GM21723 (cell line): ENCODE results near the gene PANK4.

ENCODE experiments used
- ATAC-seq: cut with Tn5 transposase; IDR thresholded peaks from one replicate; pipeline ENCODE4 v1.9.1; 2021; ENCODE audit warnings: mild to moderate bottlenecking, moderate library complexity; ENCODE audit not compliant: unreplicated experiment

PANK4 gene

GRCh38 chr1:2546515-2547209 is 20.3 kb upstream of the PANK4 start:
- ATAC-seq = peak; percentile 42

DNA sequence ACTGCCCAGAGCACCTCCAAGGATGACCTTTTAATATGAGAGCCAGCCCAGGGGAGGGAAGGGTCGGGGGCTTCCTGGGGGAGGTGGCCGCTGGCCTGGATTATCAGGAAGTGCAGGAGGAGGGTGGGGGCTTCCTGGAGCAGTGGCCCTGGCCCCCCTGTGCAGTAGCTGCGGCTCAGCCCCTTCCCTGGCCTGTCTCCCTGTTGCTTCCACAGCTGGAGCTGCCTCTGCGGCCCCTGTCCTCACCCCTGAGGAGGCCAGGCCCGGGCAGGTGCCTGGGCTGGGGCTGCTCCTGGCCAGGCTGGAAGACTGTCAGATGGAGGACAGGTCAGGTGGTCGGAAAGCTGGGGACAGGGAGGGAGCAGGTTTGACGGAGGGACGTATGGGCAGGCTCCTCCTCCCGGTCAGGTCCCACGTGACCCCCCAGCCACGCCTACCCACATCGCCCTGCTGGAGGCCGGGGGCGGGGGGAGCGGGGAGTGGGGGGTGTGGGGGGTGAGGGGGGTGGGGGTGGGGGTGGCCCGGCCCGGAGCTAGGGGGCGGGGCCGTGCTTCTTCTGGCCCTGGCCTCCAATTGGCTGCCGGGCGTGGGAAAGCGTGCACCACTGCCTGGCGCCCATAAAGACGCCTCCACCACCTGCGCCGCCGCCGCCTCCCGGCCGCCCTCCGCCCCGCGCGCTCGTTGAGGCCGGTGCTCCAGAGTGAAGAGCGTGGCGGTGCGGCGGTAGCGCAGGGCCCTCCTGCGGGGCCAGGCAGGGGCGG is 19.5 kb upstream of the PANK4 start:
- peak; percentile 32 for ATAC-seq

DNA sequence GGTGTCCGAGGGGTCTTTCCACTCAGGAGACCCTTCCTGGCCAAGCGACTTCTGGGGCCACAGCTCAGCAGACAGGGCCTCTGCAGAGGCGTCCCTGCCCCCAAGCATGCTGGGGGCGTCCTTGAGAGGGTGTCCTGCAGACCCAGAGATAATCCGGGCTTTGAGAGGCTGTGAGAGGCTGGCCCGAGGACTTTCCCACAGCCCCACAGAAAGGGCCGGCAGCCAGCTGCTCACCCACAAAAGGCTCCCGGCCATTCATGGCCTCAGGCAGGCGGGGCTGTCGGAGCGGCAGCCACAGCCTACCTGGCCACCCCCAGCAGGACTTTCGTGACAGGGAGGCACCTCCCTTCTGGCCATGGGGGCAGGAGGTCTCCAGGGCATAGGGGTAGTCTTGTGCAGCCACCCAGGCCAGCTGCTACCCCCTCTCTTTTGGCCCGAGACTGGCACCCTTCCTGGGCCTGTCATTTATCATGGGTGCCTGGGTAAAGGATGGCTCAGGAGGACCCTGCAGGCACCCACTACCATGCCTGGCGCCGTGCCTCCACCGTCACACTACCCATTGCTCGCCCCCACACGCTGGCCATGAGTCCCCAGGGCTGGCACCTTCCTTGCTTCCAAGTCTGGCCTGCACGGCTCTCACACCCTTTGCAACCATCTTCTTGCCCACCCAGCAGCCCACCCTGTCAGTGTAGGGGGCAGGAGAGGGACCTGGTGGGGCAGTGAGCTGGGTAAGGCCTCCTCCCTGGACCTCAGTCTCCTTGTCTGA is 18.7 kb upstream of the PANK4 start:
- no peak for ATAC-seq

GRCh38 chr1:2544093-2544874 is 17.9 kb upstream of the PANK4 start:
- no peak for ATAC-seq

DNA sequence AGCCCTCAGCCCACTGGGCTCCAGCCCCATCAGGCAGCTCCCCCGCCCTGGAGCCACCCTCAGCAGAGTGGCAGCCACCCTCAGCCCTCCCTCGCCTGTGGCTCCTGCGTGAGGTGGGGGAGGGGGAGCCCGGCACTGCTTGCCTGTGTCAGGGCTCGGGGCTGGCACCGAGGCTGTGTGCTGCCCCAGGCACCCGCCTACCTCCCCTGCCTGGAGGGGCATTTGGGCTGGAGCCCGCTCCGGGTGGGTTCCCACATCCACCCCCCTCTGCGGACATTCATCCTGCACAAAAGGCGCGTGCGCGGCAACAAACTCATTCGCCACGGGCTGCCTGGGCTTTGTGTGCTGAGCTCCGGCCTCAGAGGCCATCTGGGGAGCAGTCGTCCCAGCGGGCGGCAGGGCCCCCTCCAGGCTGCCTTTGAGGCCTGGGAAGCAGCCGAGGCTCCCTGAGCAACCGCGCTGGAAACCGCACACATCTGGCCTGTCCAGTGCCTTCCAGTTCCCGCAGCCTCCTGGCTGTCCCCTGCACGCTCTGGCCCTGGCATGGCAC is 17.2 kb upstream of the PANK4 start:
- ATAC-seq = no peak

DNA sequence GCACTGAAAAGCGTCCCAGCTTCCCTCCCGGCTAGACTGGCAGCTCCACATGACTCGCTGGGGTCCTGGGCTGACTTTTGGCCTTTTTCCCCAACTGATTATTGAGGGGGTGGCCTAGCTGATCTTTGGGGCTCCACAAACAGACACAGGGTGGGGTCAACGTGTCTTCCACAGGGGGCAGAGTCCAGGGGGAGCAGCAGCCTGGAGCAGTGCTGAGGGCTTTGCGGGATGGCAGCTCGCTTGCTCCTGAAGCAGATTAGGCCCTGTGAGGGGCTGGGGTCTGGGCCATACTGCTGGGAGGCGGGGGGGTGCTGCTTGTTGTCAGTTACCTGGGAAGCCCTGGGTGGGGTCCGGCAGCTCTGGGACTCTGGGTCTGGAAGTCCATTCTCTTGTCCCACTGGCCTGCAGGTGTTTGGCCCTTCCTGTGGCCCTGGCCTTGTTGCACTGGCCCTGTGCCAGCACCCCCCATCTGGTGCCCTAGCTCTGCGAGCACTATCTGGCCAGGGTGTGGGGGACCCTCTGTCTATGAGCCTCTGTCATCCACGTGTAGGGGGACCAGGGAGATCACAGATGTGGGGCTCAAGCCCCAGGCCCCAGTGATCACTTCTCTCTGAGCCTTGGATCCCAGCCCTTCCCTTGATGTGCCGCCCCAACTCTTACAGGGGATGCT is 16.0 kb upstream of the PANK4 start:
- no peak for ATAC-seq

DNA sequence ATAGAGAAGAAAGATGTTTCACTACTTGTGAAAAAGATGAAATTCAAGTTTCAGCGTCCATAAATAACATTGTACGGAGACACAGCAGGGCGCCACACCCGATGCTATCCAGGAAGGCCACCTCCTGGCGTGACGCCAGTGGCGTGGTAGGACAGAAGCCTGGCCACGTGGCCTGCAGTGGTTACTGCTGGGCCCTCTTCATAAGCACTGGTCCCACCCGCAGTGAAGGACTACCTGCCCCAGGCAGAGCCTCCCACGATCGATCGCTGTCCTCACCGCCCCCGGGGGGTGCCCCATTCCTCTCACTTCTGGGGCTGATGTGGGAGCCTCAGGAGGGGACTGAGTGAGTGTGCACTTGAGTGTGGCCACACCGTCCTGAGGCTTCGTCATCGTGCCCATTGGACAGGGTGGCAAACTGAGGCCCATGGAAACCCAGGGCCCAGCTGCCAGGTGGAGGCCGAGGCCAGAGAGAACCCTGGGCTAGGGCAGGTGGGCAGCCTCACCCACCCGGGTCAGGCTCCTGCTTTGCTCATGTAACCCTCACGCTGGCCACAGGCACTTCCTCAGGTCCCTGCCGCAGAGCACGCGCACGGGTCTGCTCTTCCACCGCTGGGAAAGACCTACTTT is 15.3 kb upstream of the PANK4 start:
- no peak for ATAC-seq

DNA sequence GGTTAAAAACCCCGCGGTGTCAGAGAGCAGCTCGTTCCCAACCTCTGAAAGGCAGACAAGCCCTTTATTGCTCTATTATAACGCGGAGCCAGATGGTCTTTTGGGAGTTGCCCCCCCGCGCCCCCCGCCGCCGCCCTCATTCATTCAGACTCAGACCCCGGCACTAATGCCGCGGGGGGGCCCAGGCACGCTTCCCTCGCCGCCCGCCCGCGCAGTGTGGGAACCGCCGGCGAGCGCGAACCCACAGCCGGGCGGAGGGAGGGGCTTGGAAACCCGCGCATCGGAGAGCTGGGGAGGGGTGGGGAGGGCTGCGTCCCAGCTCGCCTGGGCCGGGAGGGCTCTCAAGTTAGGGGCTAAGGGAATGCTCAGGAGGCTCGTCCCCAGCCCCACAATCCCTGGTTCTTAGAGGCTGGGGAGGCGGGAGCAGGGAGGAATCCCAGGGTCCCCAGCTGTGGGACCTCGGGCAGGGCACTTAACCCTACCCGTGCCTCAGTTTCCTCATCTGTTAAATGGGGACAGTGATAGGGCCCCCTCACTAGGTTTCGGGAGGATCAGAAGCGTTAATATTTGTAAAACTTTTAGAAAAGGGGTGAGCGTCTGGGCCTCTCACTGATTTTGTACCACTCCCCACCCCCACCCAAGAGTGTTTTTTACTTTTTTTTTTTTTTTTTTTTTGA is 14.6 kb upstream of the PANK4 start:
- ATAC-seq = no peak

DNA sequence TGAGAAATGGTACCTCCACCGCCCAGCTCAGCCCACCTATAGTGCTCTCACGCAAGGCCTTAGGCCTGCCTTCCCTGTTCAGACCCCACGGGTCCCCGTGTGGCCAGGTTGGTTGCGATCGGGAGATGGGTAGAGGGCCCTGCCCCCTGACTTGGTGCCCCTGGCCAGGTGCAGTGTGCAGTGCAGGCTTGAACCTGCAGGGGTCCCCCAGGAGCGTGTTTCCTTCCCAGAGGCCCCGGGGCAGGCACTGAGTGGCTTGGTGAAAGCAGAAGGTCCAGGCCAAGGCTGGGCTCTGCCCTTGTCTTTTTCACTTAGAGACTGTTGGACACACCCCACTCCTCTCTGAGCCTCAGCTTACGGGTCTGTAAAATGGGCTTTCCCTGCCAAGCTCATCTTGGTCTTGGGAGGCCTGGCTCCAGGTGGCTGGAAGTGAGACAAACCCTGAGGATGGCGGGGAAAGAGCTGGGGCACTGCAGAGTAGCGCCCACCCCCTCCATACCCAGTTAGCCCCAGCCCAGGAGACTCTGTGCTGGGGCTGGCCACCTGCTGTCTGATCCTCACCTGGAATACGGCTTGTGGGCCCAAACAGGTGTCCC is 13.0 kb upstream of the PANK4 start:
- ATAC-seq = no peak

GRCh38 chr1:2538872-2539271 is 12.5 kb upstream of the PANK4 start:
- no peak for ATAC-seq

- no peak for ATAC-seq
These were observed 12.0 kb upstream of the PANK4 start for GRCh38 chr1:2538376-2538775.

DNA sequence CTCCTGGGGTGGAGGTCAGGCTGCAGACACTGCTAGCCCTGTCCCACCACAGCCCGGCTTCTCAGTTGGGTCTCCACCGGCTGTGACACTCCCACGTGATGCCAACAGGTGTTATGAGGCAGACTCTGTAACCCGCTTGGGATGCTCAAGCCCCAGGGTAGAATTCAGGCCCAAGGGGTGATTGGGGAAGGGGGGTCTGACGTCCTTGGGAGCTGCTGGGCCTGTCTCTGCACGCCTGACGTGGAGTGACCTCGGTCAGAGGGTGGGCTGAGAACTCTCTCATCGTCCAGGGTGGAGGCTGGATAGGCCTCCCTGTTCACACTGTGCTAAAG is 11.4 kb upstream of the PANK4 start:
- no peak for ATAC-seq

DNA sequence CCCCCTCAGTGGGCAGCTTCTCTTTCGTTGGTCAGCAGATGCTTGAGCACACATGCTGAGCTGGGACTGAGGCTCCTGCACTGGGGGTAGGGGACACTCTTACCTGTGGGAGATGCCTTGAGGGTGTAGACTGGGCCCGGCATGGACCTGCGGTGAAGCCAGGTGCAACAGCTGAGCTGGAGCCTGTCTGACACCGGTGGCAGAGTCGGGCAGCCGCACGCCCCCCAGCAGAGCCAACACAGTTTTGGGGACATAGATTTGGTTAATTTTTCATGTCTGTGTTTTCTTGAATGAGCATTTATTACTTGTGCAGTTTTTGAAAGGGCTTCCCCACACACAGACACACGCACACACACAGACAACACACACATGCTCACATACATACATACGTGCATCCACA is 9.6 kb upstream of the PANK4 start:
- ATAC-seq = no peak

DNA sequence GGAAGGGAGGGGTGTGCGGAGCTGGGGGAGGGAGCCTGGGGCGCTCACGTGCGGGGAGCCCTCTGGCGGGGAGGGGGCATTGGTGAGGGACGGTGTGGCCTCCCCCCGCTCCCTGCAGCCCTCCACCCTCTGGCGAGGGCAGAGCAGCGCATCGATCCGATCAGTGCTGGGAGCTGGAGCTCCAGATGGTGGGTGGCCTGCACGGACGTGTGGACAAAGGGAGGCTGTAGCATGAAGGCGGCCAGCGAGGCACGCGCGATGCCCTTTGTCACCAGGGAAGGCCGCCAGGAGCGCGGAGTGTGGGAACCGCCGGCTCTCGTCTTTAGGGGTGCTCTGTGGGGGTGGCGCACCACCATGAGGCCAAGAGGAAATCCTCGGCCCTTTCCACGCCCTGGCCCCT is 9.1 kb upstream of the PANK4 start:
- ATAC-seq = no peak

DNA sequence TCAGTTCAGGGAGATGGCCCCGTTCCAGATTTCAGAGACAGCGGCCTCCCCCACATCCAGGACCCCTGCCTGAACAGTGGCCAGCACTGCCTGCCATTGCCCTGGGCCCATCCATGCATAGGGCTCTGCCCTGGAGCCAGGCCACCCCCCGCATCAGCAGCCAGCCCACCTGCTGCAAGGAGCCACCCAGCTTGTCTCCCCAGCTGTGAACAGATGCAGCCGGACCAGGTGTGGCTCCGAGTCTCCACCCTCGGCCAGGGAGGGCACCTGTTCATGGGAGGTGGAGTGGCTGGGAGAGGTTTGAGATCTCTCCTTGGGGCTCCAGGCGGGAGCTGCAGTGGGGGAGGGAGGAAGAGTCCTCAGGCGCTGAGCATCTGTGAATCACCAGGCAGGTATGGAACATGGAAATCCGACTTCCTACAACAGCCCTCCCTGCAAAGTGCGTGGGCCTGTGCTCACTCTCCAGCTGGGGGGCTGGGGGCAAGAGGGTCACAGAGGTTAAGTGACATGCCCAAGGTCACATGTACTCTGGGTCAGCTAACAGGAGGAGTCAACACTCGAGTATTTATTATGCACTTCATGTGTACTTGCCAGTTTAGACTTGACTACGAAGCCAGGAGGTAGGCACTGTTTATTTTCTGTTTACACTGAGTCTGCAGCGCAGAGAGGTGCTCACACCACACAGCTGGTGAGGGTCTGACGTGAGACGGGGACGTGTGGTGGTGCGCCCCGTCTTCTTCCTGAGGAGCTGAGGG is 8.5 kb upstream of the PANK4 start:
- ATAC-seq = no peak

GRCh38 chr1:2534315-2534686 is 7.9 kb upstream of the PANK4 start:
- ATAC-seq = no peak

GRCh38 chr1:2533365-2533764 is 7.0 kb upstream of the PANK4 start:
- no peak for ATAC-seq

GRCh38 chr1:2532485-2533160 is 6.2 kb upstream of the PANK4 start:
- ATAC-seq = no peak
